Activated CD8-positive, alpha-beta memory T cell treated with anti-CD3 and anti-CD28 coated beads, Interleukin-2, amount 50 U/mL, for 1 hour (primary cell): ENCODE results near the gene SERPINB2.
"Not testable (repeated sequence)": the region's sequence is repeated elsewhere in the genome, so short reads cannot be mapped to it uniquely, and the experiment has no call there.

Source experiments
- DNase-seq: peaks from one replicate; pipeline ENCODE4 v3.0.0-alpha.2; 2020; ENCODE audit errors: extremely low read depth

SERPINB2 gene

GRCh38 chr18:63888470-63889190 is 1.1 kb downstream of the SERPINB2 start:
- DNase-seq = no peak

DNA sequence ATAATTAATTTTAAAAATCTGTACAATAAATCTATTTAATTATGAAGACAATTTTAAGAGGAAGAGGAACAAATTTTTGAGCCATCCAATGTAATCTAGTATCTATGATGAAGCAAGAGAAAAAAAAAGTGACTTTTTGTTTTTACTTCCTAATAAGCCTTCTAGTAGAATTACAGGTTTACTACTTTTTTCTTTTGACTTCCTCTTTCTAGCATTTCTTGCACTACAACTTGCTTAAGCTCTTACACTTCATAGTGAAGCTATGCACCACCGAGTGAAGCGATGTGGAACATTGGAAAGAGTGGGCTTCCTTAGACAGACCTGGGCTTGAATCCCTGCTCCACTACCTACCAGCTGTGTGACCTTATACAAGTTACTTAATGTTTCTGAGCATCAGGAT is 2.1 kb downstream of the SERPINB2 start:
- DNase-seq = no peak

GRCh38 chr18:63890237-63890949 is 2.9 kb downstream of the SERPINB2 start:
- DNase-seq = no peak

DNA sequence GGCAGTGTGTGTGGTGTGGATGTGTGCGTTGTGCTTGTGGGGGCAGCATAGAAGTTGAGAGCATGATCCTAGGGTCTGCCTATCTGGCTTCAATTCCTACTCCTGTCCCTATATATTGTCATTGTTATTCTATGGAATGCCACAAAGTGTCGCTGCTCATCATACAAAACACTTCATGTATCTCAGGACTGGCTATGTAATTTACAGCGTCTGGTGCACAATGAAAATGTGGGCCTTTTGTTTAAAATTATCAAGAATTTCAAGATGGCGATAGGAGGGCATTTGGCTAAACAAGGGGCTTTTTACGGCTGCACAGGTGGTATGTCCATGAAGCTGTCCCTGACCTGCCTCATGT is 3.4 kb downstream of the SERPINB2 start:
- no peak for DNase-seq

- no peak for DNase-seq
Measured at GRCh38 chr18:63892566-63892965, 5.1 kb downstream of the SERPINB2 start.

DNA sequence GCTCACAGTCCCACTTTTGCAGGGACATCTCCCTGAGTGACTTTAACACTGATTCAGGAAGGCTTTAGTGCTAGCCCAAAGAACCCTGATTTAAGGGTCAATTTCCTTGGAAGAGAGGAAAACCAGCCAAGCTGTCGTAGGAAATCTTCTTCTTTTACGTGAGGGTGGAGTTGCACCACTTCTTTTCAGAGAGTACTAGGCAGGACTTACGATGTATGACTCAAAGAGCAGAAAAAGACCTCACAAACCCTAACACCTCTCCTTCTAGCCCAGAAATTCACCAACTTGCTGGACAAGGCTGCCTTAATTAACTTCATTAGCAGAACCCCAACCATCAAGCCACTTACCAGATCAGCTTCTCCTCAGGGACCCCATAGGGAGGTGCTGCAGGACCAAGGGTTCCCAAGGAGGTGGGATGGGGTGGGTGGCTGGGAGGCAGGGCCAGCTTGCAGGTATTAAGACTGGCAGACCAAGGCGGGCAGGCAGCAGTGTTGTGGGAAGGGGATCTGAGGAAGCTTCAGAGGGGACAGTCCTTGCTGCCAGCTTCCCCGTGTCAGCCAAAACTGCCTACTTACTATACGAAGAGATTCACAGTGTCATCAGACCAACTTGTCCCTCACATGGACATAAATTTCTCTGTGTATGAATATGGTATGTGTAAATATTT is 6.7 kb downstream of the SERPINB2 start:
- DNase-seq = no peak

GRCh38 chr18:63895190-63895589 is 7.7 kb downstream of the SERPINB2 start:
- no peak for DNase-seq

DNA sequence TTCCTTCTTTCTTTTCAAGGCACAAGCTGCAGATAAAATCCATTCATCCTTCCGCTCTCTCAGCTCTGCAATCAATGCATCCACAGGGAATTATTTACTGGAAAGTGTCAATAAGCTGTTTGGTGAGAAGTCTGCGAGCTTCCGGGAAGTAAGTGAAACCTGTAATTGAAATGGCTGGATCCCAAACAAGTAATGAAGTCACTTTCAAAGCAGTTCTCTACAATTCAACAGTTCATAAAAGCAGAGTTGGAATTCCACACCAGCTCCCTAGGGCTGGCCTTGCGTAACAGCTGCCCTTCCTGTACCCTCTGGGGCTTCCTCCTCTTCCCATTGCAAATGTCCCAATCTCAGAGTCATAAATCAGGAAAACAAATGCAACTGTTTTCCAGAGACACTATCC is 9.6 kb downstream of the SERPINB2 start:
- no peak for DNase-seq

DNA sequence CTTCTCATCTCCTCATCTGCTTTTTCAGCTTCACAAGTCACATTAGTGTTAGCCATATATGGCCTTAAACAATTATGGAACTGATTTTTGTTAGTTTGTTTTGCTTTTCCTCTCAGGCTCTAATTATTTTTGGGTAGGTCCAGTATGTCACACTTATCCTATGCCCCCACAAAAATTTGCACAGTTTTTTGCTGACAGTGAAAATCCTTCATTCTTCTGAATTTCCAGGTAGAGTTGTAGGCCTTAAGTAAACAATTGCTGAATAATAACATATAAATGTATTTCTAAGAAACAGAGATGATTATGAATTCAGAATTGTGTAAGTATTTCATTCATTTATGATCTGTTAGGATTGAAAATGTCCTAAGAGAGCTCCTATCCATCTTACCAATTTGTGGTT is 11.7 kb downstream of the SERPINB2 start:
- DNase-seq = no peak

GRCh38 chr18:63903851-63904570 is 16.5 kb downstream of the SERPINB2 start:
- no peak for DNase-seq

- no peak for DNase-seq
Measured at GRCh38 chr18:63904694-63905093, 17.2 kb downstream of the SERPINB2 start.

DNA sequence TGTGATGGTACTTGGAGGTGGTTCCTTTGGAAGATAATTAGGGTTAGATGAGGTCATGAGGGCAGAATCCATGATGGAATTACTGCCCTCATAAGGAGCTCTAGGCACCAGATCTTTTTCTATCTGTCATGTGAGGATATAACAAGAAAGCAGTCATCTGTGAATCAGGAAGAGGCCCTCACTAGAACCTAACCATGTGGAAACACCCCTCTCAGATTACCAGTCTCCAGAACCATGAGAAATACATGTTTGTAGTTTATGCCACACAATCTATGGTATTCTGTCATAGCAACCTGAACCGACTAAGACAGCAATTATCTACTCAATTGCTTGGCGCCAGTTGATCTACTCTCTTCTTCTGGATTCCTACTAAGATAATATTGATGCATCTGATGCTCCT is 17.9 kb downstream of the SERPINB2 start:
- no peak for DNase-seq

- no peak for DNase-seq
Measured at GRCh38 chr18:63906056-63906455, 18.6 kb downstream of the SERPINB2 start.

- DNase-seq = no peak
Measured at GRCh38 chr18:63907664-63908063, 20.2 kb downstream of the SERPINB2 start, which contains the start of gene SERPINB10. TSS of gene SERPINB10 (plus strand) at chr18:63907958. CDS start at chr18:63915511, 7,553 bp downstream.

DNA sequence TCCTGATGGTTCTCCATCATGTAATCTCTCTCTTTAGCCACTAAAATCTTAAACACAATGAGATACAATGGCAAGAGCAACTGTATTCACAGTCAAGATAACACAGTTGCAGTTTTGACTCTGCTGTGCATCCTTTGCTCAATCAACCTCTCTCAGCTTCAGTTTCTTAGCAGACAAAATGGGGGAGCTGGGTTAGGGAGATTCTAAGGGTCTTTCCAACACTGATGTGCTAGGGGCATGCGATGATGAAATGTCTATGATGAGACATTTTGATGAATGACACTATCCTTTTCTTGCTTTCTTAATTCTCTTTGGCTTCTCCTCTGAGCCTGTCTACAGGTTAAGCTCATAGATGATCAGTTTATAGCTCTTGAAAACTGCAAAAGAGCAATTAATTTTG is 21.4 kb downstream of the SERPINB2 start:
- no peak for DNase-seq

GRCh38 chr18:63909870-63910269 is 22.4 kb downstream of the SERPINB2 start:
- no peak for DNase-seq

DNA sequence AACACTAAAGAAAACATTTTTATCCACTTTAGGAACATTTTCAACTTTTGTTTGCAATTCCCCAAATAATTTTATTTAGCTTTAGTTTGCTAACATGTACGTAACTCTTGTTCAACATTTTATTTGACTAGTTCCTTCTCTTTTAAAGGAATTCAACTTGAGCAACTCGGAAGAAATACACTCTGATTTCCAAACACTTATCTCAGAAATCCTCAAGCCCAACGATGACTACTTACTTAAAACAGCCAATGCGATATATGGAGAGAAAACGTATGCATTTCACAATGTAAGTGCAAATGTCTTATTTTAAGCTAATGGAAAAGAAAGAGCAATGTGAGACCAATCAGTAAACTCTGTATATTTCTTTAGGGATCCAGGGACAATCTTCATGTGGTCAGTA is 30.3 kb downstream of the SERPINB2 start:
- no peak for DNase-seq

DNA sequence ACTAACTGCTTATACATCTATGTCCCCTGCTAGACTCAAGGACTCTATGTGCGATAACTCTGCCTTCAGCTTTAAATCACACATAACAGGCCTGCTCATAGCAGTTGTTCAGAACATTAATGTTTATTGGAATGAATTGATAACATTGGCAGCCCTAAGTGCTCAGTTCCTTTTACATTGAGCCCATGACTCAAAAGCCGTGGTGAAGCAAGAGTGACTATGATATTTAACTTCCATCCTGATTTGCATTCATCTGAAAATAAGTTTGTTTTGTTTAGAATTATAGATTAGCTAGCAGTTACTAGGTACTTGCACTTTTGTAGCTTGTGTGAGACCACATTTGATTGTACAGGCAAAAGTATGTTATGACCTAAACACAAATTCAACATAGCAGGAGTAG is 34.5 kb downstream of the SERPINB2 start:
- no peak for DNase-seq

- DNase-seq = no peak
Measured at GRCh38 chr18:63924551-63924950, 37.0 kb downstream of the SERPINB2 start.

DNA sequence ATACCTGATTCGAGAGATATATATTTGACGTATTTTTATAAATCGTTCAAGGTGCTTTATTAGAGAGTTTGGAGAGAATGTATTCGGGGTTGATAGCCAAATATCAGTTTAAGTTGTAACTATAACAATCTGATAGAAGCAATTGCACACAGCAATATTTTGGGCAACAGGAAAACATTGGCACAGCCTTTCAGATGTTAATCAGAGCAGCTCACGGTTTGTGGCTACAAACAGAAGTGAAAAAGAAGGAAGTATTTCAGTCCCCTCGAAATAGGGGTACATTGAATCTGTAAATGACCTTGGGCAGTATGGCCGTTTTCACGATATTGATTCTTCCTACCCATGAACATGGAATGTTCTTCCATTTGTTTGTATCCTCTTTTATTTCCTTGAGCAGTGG is 40.8 kb downstream of the SERPINB2 start:
- DNase-seq = no peak

GRCh38 chr18:63929369-63929768 is 41.9 kb downstream of the SERPINB2 start:
- DNase-seq = not testable (repeated sequence)

DNA sequence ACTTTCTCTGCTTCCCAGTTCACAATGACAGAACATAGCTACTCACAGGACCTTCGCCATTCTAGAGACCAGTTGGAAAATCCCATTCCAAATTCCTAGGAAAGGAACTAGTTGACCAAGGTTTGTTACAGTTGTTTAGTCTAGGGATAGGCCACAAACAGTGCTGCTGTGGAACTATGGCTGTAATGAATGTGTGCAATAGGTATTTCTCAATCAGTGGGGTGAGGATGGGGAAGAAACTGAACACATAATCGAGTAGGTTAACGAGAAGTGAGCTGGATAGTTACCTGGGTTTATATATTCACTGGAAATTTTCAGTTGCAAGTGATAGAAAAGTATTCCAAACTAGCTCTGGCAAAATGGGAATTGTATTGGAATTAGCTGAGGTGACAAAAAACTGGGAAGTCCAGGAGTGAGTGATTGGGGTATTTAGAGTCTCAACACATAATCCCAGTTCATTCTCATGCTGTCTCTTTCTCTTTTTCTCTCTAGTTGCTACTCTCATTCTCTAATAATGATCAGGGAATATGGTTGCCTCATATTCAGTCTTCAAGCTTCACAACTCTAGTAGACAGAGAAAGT is 43.4 kb downstream of the SERPINB2 start:
- no peak for DNase-seq
